GM10248 (cell line): ENCODE results near the gene SLC22A15.

ENCODE experiments used
- CTCF ChIA-PET: fragments of 300-600 bp; sonication (Branson Sonifier 250); formaldehyde crosslinking; extraction: SDS; loops from one replicate; lab custom pipeline; 2021; ENCODE audit warnings: antibody characterized with exemption; lab: Yijun Ruan, JAX
- POLR2A ChIA-PET: fragments of 350-650 bp; sonication (Branson Sonifier 250); formaldehyde crosslinking; extraction: SDS; loops from one replicate; lab custom pipeline; 2020; ENCODE audit warnings: antibody characterized with exemption; lab: Yijun Ruan, JAX
- DNase-seq: peaks from one replicate; pipeline ENCODE4 v3.0.0; 2012; ENCODE audit errors: extremely low spot score
- CTCF ChIP-seq: IDR thresholded peaks from 2 replicates; pipeline ENCODE4 v1.5.1; 2012; ENCODE audit warnings: mild to moderate bottlenecking, low read depth; ENCODE audit errors: extremely low read depth, missing control alignments, control extremely low read depth

Gene SLC22A15

GRCh38 chr1:115978292-115978941 is 2.1 kb downstream of the SLC22A15 start:
- ChIA-PET POLR2A (interaction anchor here (0.5 kb wide), 1 partner anchor 537 kb away, joined by 3 read pairs; no protein-coding TSS in a partner anchor), CTCF (interaction anchor here (0.9 to 1.3 kb wide), 4 partner anchors 20 to 171 kb away, joined by 3 read pairs; no protein-coding TSS in a partner anchor)
- DNase-seq = no peak

DNA sequence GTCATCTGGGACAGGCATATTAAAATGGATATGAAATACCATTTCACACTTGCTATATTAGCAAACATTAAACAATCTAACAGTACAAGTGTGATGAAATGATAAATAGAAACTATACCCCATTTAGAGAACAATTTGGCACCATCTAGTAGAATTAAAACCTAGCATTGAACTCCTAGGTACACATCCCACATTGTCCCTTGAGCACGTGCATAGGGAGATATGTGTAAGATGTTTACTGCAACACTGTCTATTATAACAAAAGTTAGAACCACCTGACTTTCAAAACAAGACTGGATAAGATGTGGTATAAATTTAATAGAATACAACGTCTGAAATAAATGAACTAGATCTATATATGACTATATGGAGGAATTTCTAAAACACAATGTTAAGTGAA is 3.8 kb downstream of the SLC22A15 start:
- POLR2A ChIA-PET = no interaction called here
- DNase-seq = no peak
- TF ChIP-seq CTCF = no peak
- CTCF ChIA-PET = no interaction called here

More at GRCh38 chr1:115978292-115978941, 2.1 kb downstream of the SLC22A15 start:
- no peak for TF ChIP-seq CTCF

DNA sequence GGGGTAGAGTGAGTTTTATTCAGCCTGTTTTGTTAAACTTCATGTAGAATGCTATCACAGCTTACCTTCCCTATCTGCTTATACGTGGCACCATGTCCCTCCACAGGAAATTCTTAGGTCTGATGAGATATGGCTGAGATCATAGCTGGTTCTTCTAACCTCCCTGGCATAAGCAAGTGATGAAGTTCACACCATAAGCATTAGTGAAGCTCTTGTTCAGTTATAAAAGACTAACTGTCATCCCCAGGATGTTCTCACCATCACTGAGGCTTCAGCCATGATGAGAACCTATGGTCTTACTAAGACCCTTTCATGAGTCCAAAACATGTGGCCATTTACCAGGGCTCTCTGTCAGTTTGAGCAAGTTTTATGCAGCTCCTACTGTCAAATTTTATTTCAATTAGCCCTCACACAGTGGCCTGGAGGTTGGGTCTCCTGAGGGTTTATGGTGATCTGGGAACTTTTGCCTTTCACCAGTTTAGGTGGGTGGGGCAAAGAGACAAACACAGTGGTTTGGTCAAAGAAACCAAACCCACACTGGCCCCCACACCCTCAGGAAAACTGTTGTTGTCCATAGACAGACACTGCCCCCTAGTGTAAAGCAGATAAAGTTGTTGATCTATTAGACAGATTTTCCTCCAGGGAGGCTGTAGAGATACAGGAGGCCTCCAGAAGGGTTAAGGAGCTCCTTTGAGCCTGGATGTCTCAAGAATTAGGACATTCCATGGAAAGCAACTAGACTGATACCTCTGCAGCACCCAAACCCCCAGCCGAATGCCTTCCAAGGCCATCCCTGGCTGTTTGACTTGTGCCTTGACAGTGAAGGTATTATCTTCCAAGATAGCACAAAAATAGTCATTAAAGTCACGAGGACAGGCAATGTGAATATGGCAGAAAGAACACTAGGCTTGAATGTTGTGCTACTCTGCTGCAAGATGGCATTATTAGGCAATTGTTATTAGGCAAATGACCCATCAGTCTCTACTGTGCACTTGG is 5.0 kb downstream of the SLC22A15 start:
- TF ChIP-seq CTCF = peak; percentile 58

DNA sequence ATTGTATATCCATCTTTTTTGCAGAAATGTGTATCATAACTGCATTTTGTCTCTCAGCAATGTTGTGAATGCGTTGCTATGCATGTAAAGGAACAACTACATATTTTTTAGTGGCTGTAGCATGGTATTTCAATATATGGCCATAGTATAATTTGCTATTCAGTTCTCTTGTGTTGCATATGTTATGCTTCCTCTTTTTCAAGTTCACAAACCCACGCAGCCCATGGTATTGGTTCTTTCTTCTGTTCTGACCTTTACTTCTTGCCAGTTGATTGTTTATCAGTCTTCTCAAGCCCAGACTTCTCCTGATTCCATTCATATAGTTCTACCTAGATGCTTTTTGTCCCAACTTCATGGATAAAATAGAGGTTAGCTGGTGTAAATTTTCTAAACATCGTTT is 6.1 kb downstream of the SLC22A15 start:
- TF ChIP-seq CTCF = no peak
- POLR2A ChIA-PET = no interaction called here

More for the DNA sequence above, 5.0 kb downstream of the SLC22A15 start:
- CTCF ChIA-PET = interaction anchor here (0.7 to 3.3 kb wide), 32 partner anchors 9 to 518 kb away, joined by 3 to 37 read pairs (median 4); no protein-coding TSS in a partner anchor
- peak; percentile 51 for DNase-seq
- POLR2A ChIA-PET = no interaction called here

DNA sequence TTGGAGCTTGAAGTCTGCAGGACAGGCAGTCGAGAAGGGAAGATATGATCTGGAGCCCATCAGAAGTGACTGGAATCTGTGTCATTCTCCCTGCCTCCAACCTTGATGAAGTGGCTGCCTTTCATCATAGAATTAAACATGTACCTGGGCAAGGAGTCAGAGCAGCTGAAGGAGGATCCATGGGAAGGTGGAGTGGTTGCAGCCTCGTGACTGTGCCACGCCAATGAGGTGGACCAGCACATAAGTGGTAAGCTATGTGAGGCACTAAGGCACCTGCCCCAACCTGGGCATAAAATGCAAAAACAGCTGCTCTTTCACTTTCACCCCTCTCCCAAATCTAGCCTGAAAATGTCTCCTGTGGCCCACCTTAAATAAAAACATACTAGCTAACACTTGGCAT is 7.3 kb downstream of the SLC22A15 start:
- POLR2A ChIA-PET = no interaction called here
- CTCF ChIA-PET = interaction anchor here (1.0 to 3.3 kb wide), 5 partner anchors 7 to 176 kb away, joined by 3 to 37 read pairs (median 4); no protein-coding TSS in a partner anchor
- no peak for DNase-seq
- no peak for TF ChIP-seq CTCF

More for the DNA sequence above, 6.1 kb downstream of the SLC22A15 start:
- peak; percentile 38 for DNase-seq
- CTCF ChIA-PET = interaction anchor here (1.0 to 3.3 kb wide), 11 partner anchors 8 to 190 kb away, joined by 3 to 37 read pairs (median 5); no protein-coding TSS in a partner anchor

DNA sequence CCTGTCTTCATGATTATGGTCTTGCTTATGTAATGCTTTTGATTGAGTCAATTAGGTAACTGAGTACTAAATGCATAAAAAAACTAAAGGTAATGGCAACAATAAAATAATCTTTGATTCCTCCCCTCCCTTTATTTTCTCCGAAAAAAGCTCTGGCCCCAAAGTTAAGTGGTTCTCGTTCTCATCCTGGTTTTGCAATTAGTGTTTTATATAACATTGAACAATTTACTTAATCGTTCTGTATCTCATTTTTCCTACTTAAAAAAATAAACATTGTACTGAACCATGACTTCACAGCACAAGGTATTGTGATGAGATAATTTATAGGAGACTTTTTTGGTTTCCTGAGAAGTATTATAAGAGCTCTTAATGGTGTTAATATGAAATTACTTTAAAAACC is 11.3 kb downstream of the SLC22A15 start:
- POLR2A ChIA-PET = no interaction called here
- no peak for TF ChIP-seq CTCF
- CTCF ChIA-PET = interaction anchor here (1.0 to 2.9 kb wide), 4 partner anchors 12 to 64 kb away, joined by 3 to 8 read pairs (median 4); no protein-coding TSS in a partner anchor

More for the DNA sequence above, 11.3 kb downstream of the SLC22A15 start:
- DNase-seq = no peak
